K562 (cell line): Measurements from ENCODE around the gene CALCOCO2. TPM values are rescaled to one million over a fixed set of nuclear protein-coding genes. Genes with fewer than 3 reads are reported as not detected.

Experiments used
- ARID1B ChIP-seq: fragments of 450-650 bp; IDR thresholded peaks from 2 replicates; pipeline ENCODE4 v1.6.1; 2016; ENCODE audit warnings: antibody characterized with exemption, mild to moderate bottlenecking, inconsistent platforms
- FOXJ3 ChIP-seq: sonication (generic); formaldehyde crosslinking; IDR thresholded peaks from 2 replicates; pipeline ENCODE4 v1.4.0; 2020; ENCODE audit warnings: mild to moderate bottlenecking, missing genetic modification reagents
- FOXK2 ChIP-seq, 2 experiments: fragments of 450-650 bp; IDR thresholded peaks in 1 of 2; conservative IDR thresholded peaks in 1 of 2; 2 replicates each; pipeline ENCODE4 v1.6.1; 2016; ENCODE audit warnings: low read depth in 2 of 2, mild to moderate bottlenecking in 1 of 2
- HDAC8 ChIP-seq: fragments of 450-650 bp; IDR thresholded peaks from 2 replicates; pipeline ENCODE4 v1.6.1; 2016; ENCODE audit warnings: mild to moderate bottlenecking, missing genetic modification characterization, moderate library complexity, missing compliant biosample characterization
- MBD2 ChIP-seq: sonication (generic); IDR thresholded peaks from 2 replicates; pipeline ENCODE4 v1.6.1; 2016; ENCODE audit warnings: low read depth, borderline replicate concordance
- NR2C2 ChIP-seq, 2 experiments: fragments of 200-800 bp in 1 of 2; sonication (Bioruptor generic) in 1 of 2; sonication (generic) in 1 of 2; formaldehyde crosslinking in 1 of 2; IDR thresholded peaks; 2 replicates each; pipeline versions ENCODE4 v1.6.1 to v1.8.0; 2016 to 2022; ENCODE audit warnings: mild to moderate bottlenecking in 1 of 2, missing compliant biosample characterization in 1 of 2, missing genetic modification characterization in 1 of 2, missing genetic modification reagents in 1 of 2
- RBM15 ChIP-seq: fragments of 200-400 bp; formaldehyde crosslinking; IDR thresholded peaks from 2 replicates; pipeline ENCODE4 v1.6.1; 2018; ENCODE audit warnings: mild to moderate bottlenecking, low read length, moderate library complexity; ENCODE audit not compliant: insufficient read depth
- RBM34 ChIP-seq: fragments of 200-400 bp; formaldehyde crosslinking; IDR thresholded peaks from 2 replicates; pipeline ENCODE4 v1.6.1; 2018; ENCODE audit warnings: low read length, borderline replicate concordance; ENCODE audit not compliant: insufficient read depth
- SMARCE1 ChIP-seq: fragments of 450-650 bp; IDR thresholded peaks from 2 replicates; pipeline ENCODE4 v1.7.1; 2016; ENCODE audit warnings: mild to moderate bottlenecking
- SNRNP70 ChIP-seq: fragments of 200-400 bp; formaldehyde crosslinking; optimal IDR thresholded peaks from 2 replicates; pipeline ENCODE3; 2017; ENCODE audit warnings: low read depth, low read length
- SRF ChIP-seq, 2 experiments: fragments of 250-450, 450-650 bp in 1 of 2; sonication (Bioruptor Pico) in 1 of 2; sonication (generic) in 1 of 2; formaldehyde crosslinking; IDR thresholded peaks; 2 replicates each; pipeline versions ENCODE4 v1.5.0 to v1.5.1; 2020 to 2022; ENCODE audit warnings: mild to moderate bottlenecking in 1 of 2, missing genetic modification reagents in 1 of 2
- TCF7 ChIP-seq: sonication (generic); IDR thresholded peaks from 2 replicates; pipeline ENCODE4 v1.6.1; 2016; ENCODE audit warnings: antibody characterized with exemption, borderline replicate concordance
- TOE1 ChIP-seq, 2 experiments: fragments of 450-650 bp in 1 of 2; sonication (generic) in 1 of 2; formaldehyde crosslinking in 1 of 2; IDR thresholded peaks; 2 replicates each; pipeline versions ENCODE4 v1.7.1 to v1.8.0; 2016 to 2022; ENCODE audit warnings: borderline replicate concordance in 2 of 2, mild to moderate bottlenecking in 2 of 2, antibody characterized with exemption in 1 of 2, inconsistent platforms in 1 of 2, low read depth in 1 of 2, missing genetic modification reagents in 1 of 2, moderate library complexity in 1 of 2
- ZKSCAN1 ChIP-seq: fragments of 150-350 bp; IDR thresholded peaks from 2 replicates; pipeline ENCODE4 v1.6.1; 2016; ENCODE audit warnings: low read depth, low read length
- polyA plus RNA-seq, 8 experiments: library from polyadenylated mRNA; depleted of rRNA in 4 of 8; stranded (reverse) in 5 of 8; unstranded in 3 of 8; fragments of >200 nt; fragmentation: Nextera tagmentation in 2 of 8; fragmentation: Illumina TruSeq in 1 of 8; extraction: Ambion mirVana in 2 of 8; extraction: Trizol in 1 of 8; gene quantifications; 2 replicates each; pipeline versions ENCODE4 v1.2.1 to v1.2.3, GENCODE V29; 2011 to 2014; ENCODE audit warnings: inconsistent platforms in 1 of 8, missing spikeins in 1 of 8
- total RNA-seq, 7 experiments: library from RNA; depleted of rRNA in 6 of 7; stranded (reverse); fragments of >200 nt in 6 of 7; fragmentation: Illumina TruSeq in 2 of 7; extraction: Trizol in 2 of 7; gene quantifications; 2 replicates each; pipeline versions ENCODE4 v1.2.1 to v1.2.3, GENCODE V29; 2011 to 2021; ENCODE audit warnings: low replicate concordance in 1 of 7
- TF ChIP-seq, protein P1 (sequence below), 2 experiments: fragments of 450-650 bp in 1 of 2; sonication (generic) in 1 of 2; formaldehyde crosslinking in 1 of 2; IDR thresholded peaks in 1 of 2; conservative IDR thresholded peaks in 1 of 2; 2 replicates each; pipeline versions ENCODE4 v1.6.1 to v1.8.1; 2016 to 2023; ENCODE audit warnings: mild to moderate bottlenecking in 2 of 2, moderate library complexity in 2 of 2, inconsistent platforms in 1 of 2, missing genetic modification reagents in 1 of 2
- TF ChIP-seq, protein P2 (sequence below): fragments of 200-800 bp; sonication (Bioruptor generic); IDR thresholded peaks from 2 replicates; pipeline ENCODE4 v1.6.1; 2017; ENCODE audit warnings: missing genetic modification characterization, missing compliant biosample characterization
- TF ChIP-seq, protein P3 (sequence below): fragments of 250-450 bp; sonication (Bioruptor Pico); IDR thresholded peaks from 2 replicates; pipeline ENCODE4 v1.5.0; 2021; ENCODE audit warnings: mild to moderate bottlenecking, moderate library complexity
- TF ChIP-seq, protein P4 (sequence below): fragments of 450-650 bp; formaldehyde crosslinking; conservative IDR thresholded peaks from 2 replicates; pipeline ENCODE4 v1.4.0; 2022; ENCODE audit warnings: mild to moderate bottlenecking, missing genetic modification characterization

The CALCOCO2 gene
- total and polyA plus RNA-seq, 9 of the 15 experiments (the other 6 are each of a cell fraction or from before 2014, with no cell fraction given): 24.1 to 87.3 (median 67.5) TPM

DNA sequence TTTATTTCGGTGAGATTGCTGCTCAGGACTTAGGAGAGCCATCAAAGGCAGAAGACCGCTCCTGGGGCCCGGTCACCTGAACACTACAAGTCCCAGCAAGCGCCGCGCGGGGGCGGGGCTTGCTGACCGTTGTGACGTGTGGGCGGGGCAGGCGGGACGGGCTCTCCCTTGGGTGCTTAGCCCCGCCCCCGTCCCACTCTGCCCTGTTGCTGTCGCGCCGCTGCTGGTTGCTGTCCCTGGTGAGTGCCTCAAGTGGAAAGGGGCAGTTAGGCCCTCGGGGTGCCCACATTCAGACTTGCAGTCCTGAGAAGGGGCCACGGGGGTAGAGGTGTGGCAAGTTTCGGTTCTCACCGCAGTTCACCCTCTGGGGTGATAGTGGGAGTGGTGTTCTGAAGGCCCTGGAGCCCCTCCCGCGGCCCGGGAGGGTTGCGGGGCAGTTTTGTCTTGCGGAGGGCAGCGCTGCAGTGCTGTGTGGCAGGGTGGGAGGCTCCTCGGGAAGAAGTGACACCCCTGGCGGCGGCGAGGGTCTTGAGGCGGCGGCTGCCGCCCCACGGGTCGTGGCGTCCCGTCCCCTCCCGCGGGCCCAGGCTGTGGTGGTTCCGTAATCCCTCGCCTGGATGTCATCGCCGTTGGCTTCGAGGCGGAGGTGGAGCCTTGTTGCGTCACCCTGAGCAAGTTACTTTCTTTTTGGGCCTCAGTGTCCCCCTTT lies at the start of gene CALCOCO2 (continued):
- TF ChIP-seq, protein P1, sequence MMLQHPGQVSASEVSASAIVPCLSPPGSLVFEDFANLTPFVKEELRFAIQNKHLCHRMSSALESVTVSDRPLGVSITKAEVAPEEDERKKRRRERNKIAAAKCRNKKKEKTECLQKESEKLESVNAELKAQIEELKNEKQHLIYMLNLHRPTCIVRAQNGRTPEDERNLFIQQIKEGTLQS (IDR thresholded peaks at IDR 0.05): peak; percentile 98
- TF ChIP-seq, protein P1 (CRISPR knock-in tag; conservative IDR thresholded peaks at IDR 0.05): no peak; the same call in 1 of the 2 replicates
- TF ChIP-seq HDAC8 (tag) (peak; percentile 61; the same call in 1 of the 2 replicates), RBM34 (no peak), TCF7 (no peak), ARID1B (0 out of 2 replicates have a peak, but pooled peaks have one; percentile 27), FOXK2 (conservative IDR thresholded peaks at IDR 0.05 in 1 of 2, IDR thresholded peaks at IDR 0.05 in 1 of 2; ENCODE audit: low read depth in 2 of 2) (peak; percentile 76 to 82), TOE1 (IDR thresholded peaks at IDR 0.05; ENCODE audit: borderline replicate concordance) (peak; percentile 54; the same call in 1 of the 2 replicates), TOE1 (CRISPR knock-in tag; IDR thresholded peaks at IDR 0.05; ENCODE audit: borderline replicate concordance, low read depth) (no peak), MBD2 (peak; percentile 75), SNRNP70 (no peak), ZKSCAN1 (no peak), SMARCE1 (peak; percentile 56; the same call in 1 of the 2 replicates), SRF (CRISPR knock-in tag; IDR thresholded peaks at IDR 0.05) (peak in 1 of 2 experiments; percentile 6; a peak in 1 of 4 replicates), NR2C2 (CRISPR knock-in tag; IDR thresholded peaks at IDR 0.05) (no peak), NR2C2 (tag; IDR thresholded peaks at IDR 0.05) (peak; percentile 93), FOXJ3 (CRISPR knock-in tag) (no peak), RBM15 (0 out of 2 replicates have a peak, but pooled peaks have one; percentile 54)
- TF ChIP-seq, protein P2, sequence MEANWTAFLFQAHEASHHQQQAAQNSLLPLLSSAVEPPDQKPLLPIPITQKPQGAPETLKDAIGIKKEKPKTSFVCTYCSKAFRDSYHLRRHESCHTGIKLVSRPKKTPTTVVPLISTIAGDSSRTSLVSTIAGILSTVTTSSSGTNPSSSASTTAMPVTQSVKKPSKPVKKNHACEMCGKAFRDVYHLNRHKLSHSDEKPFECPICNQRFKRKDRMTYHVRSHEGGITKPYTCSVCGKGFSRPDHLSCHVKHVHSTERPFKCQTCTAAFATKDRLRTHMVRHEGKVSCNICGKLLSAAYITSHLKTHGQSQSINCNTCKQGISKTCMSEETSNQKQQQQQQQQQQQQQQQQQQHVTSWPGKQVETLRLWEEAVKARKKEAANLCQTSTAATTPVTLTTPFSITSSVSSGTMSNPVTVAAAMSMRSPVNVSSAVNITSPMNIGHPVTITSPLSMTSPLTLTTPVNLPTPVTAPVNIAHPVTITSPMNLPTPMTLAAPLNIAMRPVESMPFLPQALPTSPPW: peak; percentile 86
- TF ChIP-seq, protein P3, sequence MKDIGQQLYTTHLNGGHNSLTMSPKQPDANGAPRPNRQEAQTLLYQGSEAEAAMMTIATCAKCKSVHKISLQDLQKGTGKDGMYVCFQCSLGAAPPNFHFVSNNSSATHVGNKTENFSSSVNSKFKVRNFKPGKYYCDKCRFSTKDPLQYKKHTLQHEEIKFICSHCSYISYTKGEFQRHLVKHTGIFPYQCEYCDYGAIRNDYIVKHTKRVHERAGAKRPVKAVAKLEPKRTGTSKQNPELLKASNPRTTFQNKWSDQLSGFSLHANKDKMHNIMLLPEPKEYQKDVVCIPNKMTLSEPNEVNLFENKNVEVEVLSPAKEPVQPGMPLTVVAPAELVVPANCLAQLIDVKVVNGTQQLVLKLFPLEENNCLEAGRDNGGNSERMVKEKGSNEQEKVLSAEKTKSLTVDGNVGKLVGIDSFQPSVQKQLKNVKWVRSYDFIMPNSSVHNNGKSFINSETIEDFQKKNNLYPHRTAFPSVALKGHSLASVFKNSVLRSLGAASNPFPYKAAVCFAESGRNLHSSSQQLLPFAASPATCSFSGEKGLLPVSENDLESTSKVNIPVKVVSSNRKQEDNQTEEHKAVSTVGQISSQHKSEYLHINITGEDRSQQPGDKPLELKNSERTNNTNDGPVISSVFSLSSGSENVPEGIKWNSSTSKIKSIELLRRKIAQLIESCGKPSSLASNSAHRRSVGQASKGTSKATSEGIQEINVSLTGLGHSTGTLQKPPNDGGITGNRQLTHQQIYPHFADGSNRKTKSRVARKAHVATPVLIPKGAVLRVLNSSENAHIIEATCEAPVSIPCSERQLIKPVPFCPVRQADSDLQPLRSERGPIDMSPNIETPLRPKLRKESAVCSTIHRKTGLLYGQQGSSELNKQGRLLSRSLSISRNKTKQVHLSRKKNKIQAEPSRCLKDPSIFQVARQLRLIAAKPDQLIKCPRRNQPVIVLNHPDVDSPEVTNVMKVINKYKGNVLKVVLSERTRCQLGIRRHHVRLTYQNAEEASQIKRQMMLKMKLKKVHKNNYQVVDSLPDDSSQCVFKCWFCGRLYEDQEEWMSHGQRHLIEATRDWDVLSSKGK: no peak
- TF ChIP-seq, protein P4, sequence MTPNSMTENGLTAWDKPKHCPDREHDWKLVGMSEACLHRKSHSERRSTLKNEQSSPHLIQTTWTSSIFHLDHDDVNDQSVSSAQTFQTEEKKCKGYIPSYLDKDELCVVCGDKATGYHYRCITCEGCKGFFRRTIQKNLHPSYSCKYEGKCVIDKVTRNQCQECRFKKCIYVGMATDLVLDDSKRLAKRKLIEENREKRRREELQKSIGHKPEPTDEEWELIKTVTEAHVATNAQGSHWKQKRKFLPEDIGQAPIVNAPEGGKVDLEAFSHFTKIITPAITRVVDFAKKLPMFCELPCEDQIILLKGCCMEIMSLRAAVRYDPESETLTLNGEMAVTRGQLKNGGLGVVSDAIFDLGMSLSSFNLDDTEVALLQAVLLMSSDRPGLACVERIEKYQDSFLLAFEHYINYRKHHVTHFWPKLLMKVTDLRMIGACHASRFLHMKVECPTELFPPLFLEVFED: 0 out of 2 replicates have a peak, but pooled peaks have one; percentile 27
